Activated CD8-positive, alpha-beta memory T cell treated with anti-CD3 and anti-CD28 coated beads, Interleukin-2, amount 50 U/mL, for 1 hour (primary cell): ENCODE measurements around the gene AFAP1L1.

Experiments used
- DNase-seq: peaks from one replicate; pipeline ENCODE4 v3.0.0-alpha.2; 2020; ENCODE audit errors: extremely low read depth

The AFAP1L1 gene

GRCh38 chr5:149314571-149315111 lies 43.0 kb downstream of the AFAP1L1 start:
- no peak for DNase-seq

GRCh38 chr5:149315753-149316152 lies 44.1 kb downstream of the AFAP1L1 start:
- DNase-seq = no peak

- no peak for DNase-seq
Observed at GRCh38 chr5:149317281-149318048, 45.8 kb downstream of the AFAP1L1 start.

- DNase-seq = no peak
Observed at GRCh38 chr5:149319174-149319573, 47.5 kb downstream of the AFAP1L1 start.

GRCh38 chr5:149320791-149321330 lies 49.2 kb downstream of the AFAP1L1 start:
- no peak for DNase-seq

GRCh38 chr5:149322518-149322917 lies 50.9 kb downstream of the AFAP1L1 start:
- DNase-seq = no peak

- DNase-seq = no peak
Observed at GRCh38 chr5:149323210-149323609, 51.6 kb downstream of the AFAP1L1 start.

GRCh38 chr5:149323621-149324205 lies 52.1 kb downstream of the AFAP1L1 start:
- DNase-seq = no peak

- no peak for DNase-seq
Observed at GRCh38 chr5:149324641-149325040, 53.0 kb downstream of the AFAP1L1 start.

GRCh38 chr5:149325166-149325735 lies 53.6 kb downstream of the AFAP1L1 start:
- no peak for DNase-seq

- no peak for DNase-seq
Observed at GRCh38 chr5:149325894-149326293, 54.2 kb downstream of the AFAP1L1 start.

- DNase-seq = no peak
Observed at GRCh38 chr5:149326611-149327010, 55.0 kb downstream of the AFAP1L1 start.

GRCh38 chr5:149328177-149328576 lies 56.5 kb downstream of the AFAP1L1 start:
- DNase-seq = no peak

GRCh38 chr5:149333711-149334443 lies 62.2 kb downstream of the AFAP1L1 start:
- no peak for DNase-seq

- DNase-seq = no peak
Observed at GRCh38 chr5:149337736-149338135, 66.1 kb downstream of the AFAP1L1 start.

GRCh38 chr5:149338364-149338763 lies 66.7 kb downstream of the AFAP1L1 start:
- no peak for DNase-seq

GRCh38 chr5:149340920-149341319 lies 69.3 kb downstream of the AFAP1L1 start:
- DNase-seq = no peak

GRCh38 chr5:149341876-149342275 lies 70.2 kb downstream of the AFAP1L1 start:
- no peak for DNase-seq

- DNase-seq = no peak
Observed at GRCh38 chr5:149344151-149344550, 72.5 kb downstream of the AFAP1L1 start.

- peak; percentile 66 for DNase-seq
Observed at GRCh38 chr5:149345147-149345891, 73.7 kb downstream of the AFAP1L1 start, which contains the start of gene GRPEL2. Gene GRPEL2 (plus strand): TSS chr5:149345499. CDS start chr5:149345540, 41 bp downstream.

GRCh38 chr5:149345892-149346222 lies 74.2 kb downstream of the AFAP1L1 start:
- no peak for DNase-seq
